Trophoblast cell (in vitro differentiated cells and primary cell): ENCODE measurements around the gene AKAP6.

Source experiments
- DNase-seq, 2 donors: peaks; one replicate each; pipeline ENCODE4 v3.0.0-alpha.2; 2016
- H2AFZ ChIP-seq: 2 replicates; pipeline ENCODE4 v1.6.1; 2013; ENCODE audit warnings: low read length, moderate library complexity, mild to moderate bottlenecking; ENCODE audit not compliant: insufficient read depth, poor library complexity
- H2AK5ac ChIP-seq: 2 replicates; pipeline ENCODE4 v1.6.1; 2013; ENCODE audit warnings: mild to moderate bottlenecking, low read length
- H2BK120ac ChIP-seq: 2 replicates; pipeline ENCODE4 v1.6.1; 2013; ENCODE audit warnings: low read length, mild to moderate bottlenecking, moderate library complexity; ENCODE audit not compliant: insufficient read depth, poor library complexity
- H2BK12ac ChIP-seq: 2 replicates; pipeline ENCODE4 v1.6.1; 2013; ENCODE audit warnings: mild to moderate bottlenecking, low read length, moderate library complexity
- H2BK5ac ChIP-seq: 2 replicates; pipeline ENCODE4 v1.6.1; 2013; ENCODE audit warnings: low read length, low read depth, moderate library complexity, mild to moderate bottlenecking; ENCODE audit not compliant: poor library complexity
- H3K14ac ChIP-seq: 2 replicates; pipeline ENCODE4 v1.6.1; 2013; ENCODE audit warnings: mild to moderate bottlenecking, low read length
- H3K18ac ChIP-seq: 2 replicates; pipeline ENCODE4 v1.6.1; 2013; ENCODE audit warnings: mild to moderate bottlenecking, low read length
- H3K23ac ChIP-seq: 2 replicates; pipeline ENCODE4 v1.6.1; 2013; ENCODE audit warnings: low read length
- H3K27ac ChIP-seq: 2 replicates; pipeline ENCODE4 v1.5.1; 2013; ENCODE audit warnings: low read depth, mild to moderate bottlenecking, inconsistent platforms, low read length, moderate library complexity
- H3K27me3 ChIP-seq: 2 replicates; pipeline ENCODE4 v1.6.1; 2013; ENCODE audit warnings: inconsistent platforms, mild to moderate bottlenecking, low read length, moderate library complexity; ENCODE audit not compliant: insufficient read depth
- H3K36me3 ChIP-seq, 2 experiments: 1 replicate in 1 of 2; 2 replicates in 1 of 2; pipeline ENCODE4 v1.6.1; 2013; ENCODE audit warnings: low read length in 2 of 2, mild to moderate bottlenecking in 2 of 2, moderate library complexity in 1 of 2; ENCODE audit not compliant: insufficient read depth in 2 of 2, control insufficient read depth in 1 of 2
- H3K4ac ChIP-seq: 2 replicates; pipeline ENCODE4 v1.6.1; 2013; ENCODE audit warnings: low read depth, mild to moderate bottlenecking, low read length, moderate library complexity
- H3K4me1 ChIP-seq, 2 experiments: 1 replicate in 1 of 2; 2 replicates in 1 of 2; pipeline ENCODE4 v1.6.1; 2013; ENCODE audit warnings: low read length in 2 of 2, mild to moderate bottlenecking in 2 of 2, moderate library complexity in 1 of 2; ENCODE audit not compliant: insufficient read depth in 2 of 2, control insufficient read depth in 1 of 2
- H3K4me2 ChIP-seq: 2 replicates; pipeline ENCODE4 v1.6.1; 2013; ENCODE audit warnings: inconsistent platforms, mild to moderate bottlenecking, low read length, moderate library complexity
- H3K4me3 ChIP-seq: 2 replicates; pipeline ENCODE4 v1.5.1; 2013; ENCODE audit warnings: mild to moderate bottlenecking, low read depth, low read length, inconsistent platforms
- H3K79me1 ChIP-seq: one replicate; pipeline ENCODE4 v1.6.1; 2013; ENCODE audit warnings: low read length
- H3K79me2 ChIP-seq: 2 replicates; pipeline ENCODE4 v1.6.1; 2013; ENCODE audit warnings: low read length, mild to moderate bottlenecking; ENCODE audit not compliant: control insufficient read depth, insufficient read depth, poor library complexity
- H3K9ac ChIP-seq: 2 replicates; pipeline ENCODE4 v1.6.1; 2013; ENCODE audit warnings: mild to moderate bottlenecking, low read length
- H3K9me3 ChIP-seq: 2 replicates; pipeline ENCODE4 v1.6.1; 2013; ENCODE audit warnings: low read depth, mild to moderate bottlenecking, control low read depth, inconsistent platforms, low read length; ENCODE audit not compliant: insufficient read depth
- H4K12ac ChIP-seq: 2 replicates; pipeline ENCODE4 v1.6.1; 2013; ENCODE audit warnings: low read depth, mild to moderate bottlenecking, low read length, moderate library complexity
- H4K8ac ChIP-seq: 2 replicates; pipeline ENCODE4 v1.6.1; 2013; ENCODE audit warnings: low read depth, mild to moderate bottlenecking, low read length, moderate library complexity
- H4K91ac ChIP-seq: one replicate; pipeline ENCODE4 v1.6.1; 2013; ENCODE audit warnings: low read depth, mild to moderate bottlenecking, low read length, moderate library complexity
- WGBS: extraction: QIAGEN DNeasy Blood & Tissue Kit; methylation state at CpG from one replicate; pipeline ENCODE4 v1.1.7; 2013; ENCODE audit warnings: missing lambda C conversion rate; ENCODE audit not compliant: insufficient read length, insufficient coverage; ENCODE audit errors: extremely low coverage; 5-methylcytosine and 5-hydroxymethylcytosine counted together

AKAP6 gene

GRCh38 chr14:32366256-32366879, 37.3 kb downstream of the AKAP6 start:
- Histone ChIP-seq H3K27me3 (no peaks in the 10 kb centered on the region), H3K23ac (no peak overlapping the region), H3K18ac (no peak overlapping the region), H2AFZ (no peak overlapping the region), H2BK120ac (peak overlapping the region; percentile 28), H4K8ac (no peak overlapping the region), H3K4ac (no peak overlapping the region), H3K9me3 (no peaks in the 10 kb centered on the region), H4K12ac (no peak overlapping the region), H3K14ac (no peak overlapping the region), H3K36me3 (no peaks in the 10 kb centered on the region), H3K27ac (no peak overlapping the region), H2BK5ac (no peak overlapping the region), H4K91ac (peak overlapping the region; percentile 78), H3K4me1 (peaks cover 11% of the 10 kb centered on the region in 2 experiments), H3K9ac (no peak overlapping the region), H3K79me1 (peaks cover 4% of the 10 kb centered on the region), H3K79me2 (no peaks in the 10 kb centered on the region), H3K4me3 (no peak overlapping the region), H2BK12ac (peak overlapping the region; percentile 11), H3K4me2 (no peak overlapping the region), H2AK5ac (no peak overlapping the region)
- DNase-seq: no peak

DNA sequence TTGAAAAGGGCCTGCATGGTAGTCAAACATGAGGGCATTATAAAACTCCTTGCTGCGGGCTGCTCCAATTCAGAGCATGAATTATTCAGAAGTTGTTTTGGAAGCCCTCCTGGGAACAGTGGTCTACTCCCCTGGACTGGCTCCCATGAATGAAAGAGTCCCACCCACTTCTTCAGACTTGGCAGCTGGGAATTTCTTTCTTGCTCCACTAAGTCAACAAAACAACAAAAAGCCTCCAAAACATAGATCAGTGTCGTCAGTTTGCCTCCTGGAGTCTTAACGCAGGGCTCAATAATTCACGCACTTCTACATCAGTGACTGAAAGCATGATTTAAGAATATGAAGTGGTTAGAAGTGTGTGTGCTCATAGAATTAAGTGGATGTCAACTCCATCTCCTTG, 37.9 kb downstream of the AKAP6 start:
- no peaks in the 10 kb centered on the region for H3K9me3 ChIP-seq
- H2AFZ ChIP-seq: no peak overlapping the region
- H3K27me3 ChIP-seq: no peaks in the 10 kb centered on the region
- no peak overlapping the region for H4K12ac ChIP-seq
- H3K4me3 ChIP-seq: no peak overlapping the region
- no peak overlapping the region for H3K9ac ChIP-seq
- no peak overlapping the region for H3K4me2 ChIP-seq
- no peak for DNase-seq
- H2BK5ac ChIP-seq: no peak overlapping the region
- peaks cover 4% of the 10 kb centered on the region for H3K79me1 ChIP-seq
- H3K14ac ChIP-seq: no peak overlapping the region
- no peak overlapping the region for H4K8ac ChIP-seq
- peaks cover 11% of the 10 kb centered on the region in 2 experiments for H3K4me1 ChIP-seq
- H3K23ac ChIP-seq: no peak overlapping the region
- H3K36me3 ChIP-seq: no peaks in the 10 kb centered on the region
- no peak overlapping the region for H2BK120ac ChIP-seq
- no peak overlapping the region for H2AK5ac ChIP-seq
- no peak overlapping the region for H4K91ac ChIP-seq
- no peak overlapping the region for H2BK12ac ChIP-seq
- no peak overlapping the region for H3K4ac ChIP-seq
- H3K18ac ChIP-seq: no peak overlapping the region
- H3K79me2 ChIP-seq: no peaks in the 10 kb centered on the region
- WGBS: no CpG with 5 or more reads among the region's 4 CpGs
- H3K27ac ChIP-seq: no peak overlapping the region

DNA sequence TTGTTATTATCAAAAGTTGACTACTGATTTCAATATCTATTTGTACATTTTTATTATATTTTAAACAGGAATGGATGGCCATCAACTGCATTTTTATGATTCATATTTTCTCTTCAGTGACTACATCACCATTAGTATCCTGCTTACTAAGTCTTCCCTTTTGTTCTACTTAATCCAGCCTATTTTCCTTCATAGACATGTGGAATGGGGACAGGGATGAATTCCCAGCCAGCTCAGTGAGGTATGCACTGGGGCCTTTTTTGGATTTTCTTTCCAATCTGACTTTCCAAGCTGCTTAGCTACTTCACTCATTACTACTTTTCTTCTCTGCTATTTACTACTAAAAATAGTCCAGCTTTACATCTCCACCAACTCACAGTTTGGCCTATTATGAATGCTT, 38.4 kb downstream of the AKAP6 start:
- Histone ChIP-seq H3K9ac (no peak overlapping the region), H4K12ac (no peak overlapping the region), H3K9me3 (no peaks in the 10 kb centered on the region), H3K4me3 (no peak overlapping the region), H2BK5ac (no peak overlapping the region), H3K23ac (no peak overlapping the region), H2BK120ac (no peak overlapping the region), H2AFZ (no peak overlapping the region), H4K91ac (no peak overlapping the region), H3K27me3 (no peaks in the 10 kb centered on the region), H3K14ac (no peak overlapping the region), H4K8ac (no peak overlapping the region), H3K27ac (no peak overlapping the region), H3K79me2 (no peaks in the 10 kb centered on the region), H3K4me1 (peaks cover 11% of the 10 kb centered on the region in 2 experiments), H2AK5ac (no peak overlapping the region), H3K79me1 (peaks cover 4% of the 10 kb centered on the region), H3K36me3 (no peaks in the 10 kb centered on the region), H2BK12ac (no peak overlapping the region), H3K4me2 (no peak overlapping the region), H3K18ac (no peak overlapping the region), H3K4ac (no peak overlapping the region)
- DNase-seq: no peak

DNA sequence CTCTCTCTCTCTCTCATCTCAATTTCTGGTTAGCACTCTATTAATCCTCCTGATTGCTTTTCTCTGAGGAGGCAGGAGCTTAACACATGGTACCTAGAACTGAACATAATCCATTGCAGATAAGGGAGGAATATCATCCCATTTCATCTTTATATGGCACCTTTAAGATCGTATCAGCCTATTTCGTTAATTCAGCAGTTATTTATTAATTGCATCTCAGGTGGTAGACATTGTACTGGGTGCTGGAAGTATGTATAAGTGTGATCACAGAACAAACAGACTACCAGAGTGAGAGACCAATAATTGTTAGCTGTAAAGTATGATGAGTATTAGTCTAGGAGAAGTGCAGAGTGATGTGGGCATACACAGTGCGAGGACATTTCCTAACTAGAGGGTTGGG, 39.0 kb downstream of the AKAP6 start:
- no peaks in the 10 kb centered on the region for H3K27me3 ChIP-seq
- DNase-seq: no peak
- H4K8ac ChIP-seq: no peak overlapping the region
- no peak overlapping the region for H2BK120ac ChIP-seq
- no peak overlapping the region for H2AFZ ChIP-seq
- no peak overlapping the region for H2AK5ac ChIP-seq
- no peaks in the 10 kb centered on the region for H3K36me3 ChIP-seq
- H3K14ac ChIP-seq: no peak overlapping the region
- H3K23ac ChIP-seq: no peak overlapping the region
- no peak overlapping the region for H2BK5ac ChIP-seq
- no peak overlapping the region for H3K18ac ChIP-seq
- no peak overlapping the region for H3K4me2 ChIP-seq
- no peaks in the 10 kb centered on the region for H3K79me2 ChIP-seq
- H3K4ac ChIP-seq: no peak overlapping the region
- H4K91ac ChIP-seq: no peak overlapping the region
- no peak overlapping the region for H3K27ac ChIP-seq
- peaks cover 4% of the 10 kb centered on the region for H3K79me1 ChIP-seq
- H3K9me3 ChIP-seq: no peaks in the 10 kb centered on the region
- H2BK12ac ChIP-seq: no peak overlapping the region
- H3K9ac ChIP-seq: no peak overlapping the region
- no peak overlapping the region for H3K4me3 ChIP-seq
- H4K12ac ChIP-seq: no peak overlapping the region
- WGBS: no CpG with 5 or more reads among the region's 3 CpGs
- peaks cover 11% of the 10 kb centered on the region in 2 experiments for H3K4me1 ChIP-seq
